ENCODE measurements around the gene CUX1. TPM values are rescaled to one million over a fixed set of nuclear protein-coding genes. Genes with fewer than 3 reads are reported as not detected.

CUX1 gene
- total RNA-seq, 3 donors from 2014 or later, result 85.2 to 167 (median 120) TPM

DNA sequence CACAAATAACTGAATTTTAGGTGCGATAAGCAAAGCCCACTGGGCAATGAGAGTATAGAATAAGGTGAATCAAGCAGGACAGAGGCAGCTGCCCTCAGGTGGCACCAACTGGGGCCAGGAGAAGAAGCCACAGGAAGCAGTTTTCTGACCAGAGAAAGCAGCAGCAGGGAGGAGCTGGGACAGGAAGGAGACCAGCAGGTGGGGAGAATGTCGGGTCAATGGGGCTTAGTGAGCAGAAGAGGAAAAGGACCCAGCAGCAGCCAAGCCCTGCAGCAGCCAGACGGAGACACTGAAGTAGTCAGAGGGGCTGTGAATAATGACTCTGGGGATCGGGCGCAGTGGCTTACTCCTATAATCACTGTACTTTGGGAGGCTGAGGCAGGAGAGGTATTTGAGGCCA, 259.7 kb downstream of the CUX1 start:
- TF ChIP-seq, protein P1, sequence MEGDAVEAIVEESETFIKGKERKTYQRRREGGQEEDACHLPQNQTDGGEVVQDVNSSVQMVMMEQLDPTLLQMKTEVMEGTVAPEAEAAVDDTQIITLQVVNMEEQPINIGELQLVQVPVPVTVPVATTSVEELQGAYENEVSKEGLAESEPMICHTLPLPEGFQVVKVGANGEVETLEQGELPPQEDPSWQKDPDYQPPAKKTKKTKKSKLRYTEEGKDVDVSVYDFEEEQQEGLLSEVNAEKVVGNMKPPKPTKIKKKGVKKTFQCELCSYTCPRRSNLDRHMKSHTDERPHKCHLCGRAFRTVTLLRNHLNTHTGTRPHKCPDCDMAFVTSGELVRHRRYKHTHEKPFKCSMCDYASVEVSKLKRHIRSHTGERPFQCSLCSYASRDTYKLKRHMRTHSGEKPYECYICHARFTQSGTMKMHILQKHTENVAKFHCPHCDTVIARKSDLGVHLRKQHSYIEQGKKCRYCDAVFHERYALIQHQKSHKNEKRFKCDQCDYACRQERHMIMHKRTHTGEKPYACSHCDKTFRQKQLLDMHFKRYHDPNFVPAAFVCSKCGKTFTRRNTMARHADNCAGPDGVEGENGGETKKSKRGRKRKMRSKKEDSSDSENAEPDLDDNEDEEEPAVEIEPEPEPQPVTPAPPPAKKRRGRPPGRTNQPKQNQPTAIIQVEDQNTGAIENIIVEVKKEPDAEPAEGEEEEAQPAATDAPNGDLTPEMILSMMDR (IDR thresholded peaks at IDR 0.05), result no peak
- ATAC-seq, result no peak
- Histone ChIP-seq H3K9me3 (peaks cover under 1% of the 10 kb centered on the region), H3K4me3 (no peak overlapping the region), H3K4me1 (ENCODE audit: low read depth) (no peaks in the 10 kb centered on the region), H3K36me3 (ENCODE audit: low read depth) (no peaks in the 10 kb centered on the region)
- no peak for DNase-seq
- intact Hi-C loops (cut with DNase I, micrococcal nuclease), result no loop called here

GRCh38 chr7:102079140-102080018, 262.0 kb downstream of the CUX1 start:
- TF ChIP-seq, protein P1 (IDR thresholded peaks at IDR 0.05), result no peak
- Histone ChIP-seq H3K9me3 (no peaks in the 10 kb centered on the region), H3K4me3 (no peak overlapping the region), H3K4me1 (ENCODE audit: low read depth) (no peaks in the 10 kb centered on the region), H3K36me3 (ENCODE audit: low read depth) (no peaks in the 10 kb centered on the region)
- no peak for ATAC-seq
- intact Hi-C loops (cut with DNase I, micrococcal nuclease), result no loop called here
- DNase-seq, result no peak

DNA sequence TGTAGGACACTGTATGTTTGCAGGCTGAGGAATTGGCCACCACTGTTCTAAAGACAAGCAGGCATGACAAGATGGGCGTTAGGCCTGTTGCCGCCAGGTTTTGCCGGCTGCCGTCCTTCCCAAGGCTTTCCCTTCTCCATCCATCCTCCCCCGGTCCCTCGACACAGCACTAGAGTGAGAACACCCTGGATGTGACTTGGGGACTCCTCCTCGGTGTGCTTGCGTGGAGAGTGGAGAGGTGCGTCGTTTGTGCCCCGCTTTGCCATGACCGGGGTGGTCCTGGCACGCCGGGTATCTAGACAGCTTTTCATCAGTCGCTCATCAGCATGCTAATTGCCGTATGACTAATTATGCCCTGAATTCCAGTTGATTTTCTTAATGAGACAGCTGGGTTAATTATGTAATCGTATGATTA, 262.6 kb downstream of the CUX1 start:
- ATAC-seq (no peak), DNase-seq (no peak)
- no peak overlapping the region for H3K4me3 ChIP-seq
- intact Hi-C loops (cut with DNase I, micrococcal nuclease), result no loop called here
- H3K4me1 ChIP-seq (ENCODE audit: low read depth), result no peaks in the 10 kb centered on the region
- H3K36me3 ChIP-seq (ENCODE audit: low read depth), result no peaks in the 10 kb centered on the region
- no peaks in the 10 kb centered on the region for H3K9me3 ChIP-seq
- TF ChIP-seq, protein P1 (IDR thresholded peaks at IDR 0.05), result no peak

DNA sequence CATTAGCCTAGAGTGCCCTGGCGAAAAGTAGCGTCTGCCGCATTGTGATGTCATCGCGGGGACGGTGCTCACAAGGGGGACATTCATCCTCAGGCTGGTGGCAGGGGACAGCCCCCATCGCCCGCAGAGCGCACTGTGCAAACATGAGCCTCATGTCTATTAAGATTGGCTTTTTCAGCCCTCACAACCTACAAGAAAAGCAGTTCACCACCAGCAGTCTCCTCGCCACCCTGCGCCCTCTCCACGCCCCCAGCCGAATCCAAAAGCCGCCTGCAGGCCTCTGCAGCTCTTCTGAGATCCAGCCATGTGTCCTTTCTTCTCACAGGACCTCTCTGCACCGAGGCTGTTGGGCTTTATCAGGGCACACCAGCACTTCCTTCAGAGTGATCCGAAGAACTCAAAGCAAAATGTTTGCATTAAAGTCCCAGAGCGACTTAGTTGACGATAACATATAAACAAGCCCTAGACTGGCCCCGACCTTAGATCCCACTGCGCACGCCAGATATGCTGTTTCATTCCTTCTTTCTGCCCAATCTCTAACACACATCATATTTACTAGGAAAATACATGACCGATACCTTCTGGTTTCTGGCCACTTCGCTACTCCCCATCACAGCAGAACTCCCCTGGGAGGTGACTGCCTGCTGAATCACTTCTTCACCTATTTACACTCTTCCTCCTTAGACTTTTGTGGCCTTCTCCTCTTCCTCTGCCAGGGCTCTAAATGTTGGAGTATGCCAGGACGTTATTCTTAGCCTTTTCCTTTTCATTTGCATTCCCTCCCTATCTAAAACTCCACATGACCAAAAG, 263.2 kb downstream of the CUX1 start:
- DNase-seq, result no peak
- TF ChIP-seq, protein P1 (IDR thresholded peaks at IDR 0.05), result no peak
- no peaks in the 10 kb centered on the region for H3K9me3 ChIP-seq
- intact Hi-C loops (cut with DNase I, micrococcal nuclease), result no loop called here
- no peaks in the 10 kb centered on the region for H3K36me3 ChIP-seq (ENCODE audit: low read depth)
- no peak for ATAC-seq
- H3K4me3 ChIP-seq, result no peak overlapping the region
- no peaks in the 10 kb centered on the region for H3K4me1 ChIP-seq (ENCODE audit: low read depth)

GRCh38 chr7:102081244-102081627, 263.8 kb downstream of the CUX1 start:
- TF ChIP-seq, protein P1 (IDR thresholded peaks at IDR 0.05), result no peak
- Histone ChIP-seq H3K9me3 (no peaks in the 10 kb centered on the region), H3K4me3 (no peak overlapping the region), H3K36me3 (ENCODE audit: low read depth) (no peaks in the 10 kb centered on the region), H3K4me1 (ENCODE audit: low read depth) (no peaks in the 10 kb centered on the region)
- DNase-seq (no peak), ATAC-seq (no peak)
- intact Hi-C loops (cut with DNase I, micrococcal nuclease), result no loop called here

All from mucosa of descending colon (tissue), 3 donors.